Mesenchymal stem cell (in vitro differentiated cells and primary cell): ENCODE results near the gene VWA8. TPM values are rescaled to one million over a fixed set of nuclear protein-coding genes. Genes with fewer than 3 reads are reported as not detected.

Experiments
- DNase-seq: peaks from one replicate; pipeline ENCODE4 v3.0.0-alpha.2; 2013
- H2AFZ ChIP-seq: one replicate; pipeline ENCODE4 v1.6.1; 2013; ENCODE audit warnings: low read depth, mild to moderate bottlenecking, control low read depth, inconsistent platforms, low read length, moderate library complexity
- H2AK5ac ChIP-seq: 2 replicates; pipeline ENCODE4 v1.6.1; 2013; ENCODE audit warnings: low read length, moderate library complexity, mild to moderate bottlenecking, inconsistent platforms; ENCODE audit not compliant: severe bottlenecking
- H2BK120ac ChIP-seq: one replicate; pipeline ENCODE4 v1.6.1; 2013; ENCODE audit warnings: low read depth, mild to moderate bottlenecking, inconsistent platforms, low read length, moderate library complexity
- H2BK12ac ChIP-seq, 2 experiments: one replicate each; pipeline ENCODE4 v1.6.1; 2013; ENCODE audit warnings: inconsistent platforms in 2 of 2, low read length in 2 of 2, mild to moderate bottlenecking in 2 of 2, moderate library complexity in 2 of 2, control low read depth in 1 of 2
- H2BK15ac ChIP-seq: one replicate; pipeline ENCODE4 v1.6.1; 2013; ENCODE audit warnings: mild to moderate bottlenecking, low read depth, inconsistent platforms; ENCODE audit not compliant: poor library complexity, severe bottlenecking
- H2BK5ac ChIP-seq: 2 replicates; pipeline ENCODE4 v1.6.1; 2013; ENCODE audit warnings: low read depth, mild to moderate bottlenecking, low read length, control low read depth, inconsistent platforms; ENCODE audit not compliant: poor library complexity, severe bottlenecking
- H3K14ac ChIP-seq, 2 experiments: one replicate each; pipeline ENCODE4 v1.6.1; 2013; ENCODE audit warnings: inconsistent platforms in 2 of 2, low read length in 2 of 2, control low read depth in 1 of 2, mild to moderate bottlenecking in 1 of 2, moderate library complexity in 1 of 2
- H3K18ac ChIP-seq, 2 experiments: one replicate each; pipeline ENCODE4 v1.6.1; 2013; ENCODE audit warnings: inconsistent platforms in 2 of 2, low read length in 2 of 2, control low read depth in 1 of 2, low read depth in 1 of 2, mild to moderate bottlenecking in 1 of 2
- H3K23ac ChIP-seq, 2 experiments: one replicate each; pipeline ENCODE4 v1.6.1; 2013; ENCODE audit warnings: inconsistent platforms in 2 of 2, low read length in 2 of 2, mild to moderate bottlenecking in 2 of 2, moderate library complexity in 2 of 2, control low read depth in 1 of 2
- H3K27ac ChIP-seq: 2 replicates; pipeline ENCODE4 v1.5.1; 2013; ENCODE audit warnings: mild to moderate bottlenecking, moderate library complexity, low read length, control low read depth, inconsistent platforms; ENCODE audit not compliant: poor library complexity, severe bottlenecking
- H3K27me3 ChIP-seq, 2 experiments: 2 replicates each; pipeline versions ENCODE4 v1.6.1 to v1.7.0; 2013; ENCODE audit warnings: low read length in 2 of 2, mild to moderate bottlenecking in 2 of 2, moderate library complexity in 2 of 2, control low read depth in 1 of 2, inconsistent platforms in 1 of 2; ENCODE audit not compliant: control insufficient read depth in 1 of 2, insufficient read depth in 1 of 2
- H3K36me3 ChIP-seq, 2 experiments: 2 replicates each; pipeline versions ENCODE4 v1.6.1 to v1.7.0; 2013; ENCODE audit warnings: low read length in 2 of 2, control low read depth in 1 of 2, inconsistent platforms in 1 of 2, low read depth in 1 of 2, mild to moderate bottlenecking in 1 of 2; ENCODE audit not compliant: insufficient read depth in 2 of 2, control insufficient read depth in 1 of 2
- H3K4ac ChIP-seq, 2 experiments: one replicate each; pipeline ENCODE4 v1.6.1; 2013; ENCODE audit warnings: inconsistent platforms in 2 of 2, low read length in 2 of 2, mild to moderate bottlenecking in 2 of 2, moderate library complexity in 2 of 2, control low read depth in 1 of 2, low read depth in 1 of 2
- H3K4me1 ChIP-seq: 2 replicates; pipeline ENCODE4 v1.6.1; 2013; ENCODE audit warnings: low read depth, low read length, control low read depth; ENCODE audit not compliant: control insufficient read depth, insufficient read depth
- H3K4me2 ChIP-seq: 2 replicates; pipeline ENCODE4 v1.6.1; 2013; ENCODE audit warnings: low read length, mild to moderate bottlenecking, inconsistent platforms; ENCODE audit not compliant: poor library complexity, severe bottlenecking
- H3K4me3 ChIP-seq, 2 experiments: 2 replicates each; pipeline versions ENCODE4 v1.5.1 to v1.7.0; 2013; ENCODE audit warnings: low read length in 2 of 2, mild to moderate bottlenecking in 2 of 2, control low read depth in 1 of 2, low read depth in 1 of 2; ENCODE audit not compliant: insufficient read depth in 1 of 2
- H3K79me1 ChIP-seq: replicated peaks from 2 replicates; pipeline ENCODE4 v1.6.1; 2013; ENCODE audit warnings: mild to moderate bottlenecking, control low read depth, low read length, inconsistent platforms; ENCODE audit not compliant: poor library complexity, severe bottlenecking
- H3K9ac ChIP-seq: 2 replicates; pipeline ENCODE4 v1.7.0; 2013; ENCODE audit warnings: mild to moderate bottlenecking, low read length, moderate library complexity
- H3K9me3 ChIP-seq: 2 replicates; pipeline ENCODE4 v1.7.0; 2013; ENCODE audit warnings: mild to moderate bottlenecking, low read length; ENCODE audit not compliant: control insufficient read depth
- H4K8ac ChIP-seq: one replicate; pipeline ENCODE4 v1.6.1; 2013; ENCODE audit warnings: inconsistent platforms, mild to moderate bottlenecking, low read length, moderate library complexity
- H4K91ac ChIP-seq: one replicate; pipeline ENCODE4 v1.6.1; 2013; ENCODE audit warnings: mild to moderate bottlenecking, low read length, inconsistent platforms
- WGBS: methylation state at CpG from one replicate; pipeline ENCODE4 v1.1.7; 2013; ENCODE audit warnings: mixed read lengths; 5-methylcytosine and 5-hydroxymethylcytosine counted together
- polyA plus RNA-seq, 2 experiments: library from polyadenylated mRNA; stranded (reverse); fragments of 200-250 nt; gene quantifications; one replicate each; pipeline ENCODE4 v1.2.3, GENCODE V29; 2013

VWA8 gene
- 5.5 TPM for polyA plus RNA-seq (2013, experiment 1 of 2)
- 6.1 TPM for polyA plus RNA-seq (2013, experiment 2 of 2)

GRCh38 chr13:41960637-41961465, at the start of gene VWA8:
Gene VWA8 (minus strand): TSS chr13:41961109. CDS start chr13:41961015, 94 bp downstream.
- Histone ChIP-seq H3K36me3 (no peaks in the 10 kb centered on the region), H3K18ac (peak within 1 kb of the TSS; percentile 76 to 99), H3K4me2 (peak within 1 kb of the TSS; percentile 88), H2AFZ (peak within 1 kb of the TSS; percentile 99), H2BK12ac (peak within 1 kb of the TSS; percentile 6 to 59), H3K4ac (peak within 1 kb of the TSS; percentile 65 to 90), H3K79me1 (peaks cover 7% of the 10 kb centered on the region), H3K27me3 (no peaks in the 10 kb centered on the region), H3K27ac (peak within 1 kb of the TSS; percentile 74), H3K4me3 (peak within 1 kb of the TSS; percentile 82 to 87), H2BK120ac (peak within 1 kb of the TSS; percentile 21), H3K9me3 (no peaks in the 10 kb centered on the region), H4K8ac (peak within 1 kb of the TSS; percentile 95), H2BK5ac (no peak within 1 kb of the TSS), H3K4me1 (no peaks in the 10 kb centered on the region), H2AK5ac (no peak within 1 kb of the TSS), H3K9ac (peak within 1 kb of the TSS; percentile 87), H3K23ac (peak within 1 kb of the TSS in 1 of 2 experiments; percentile 91), H3K14ac (peak within 1 kb of the TSS in 1 of 2 experiments; percentile 87), H4K91ac (peak within 1 kb of the TSS; percentile 90), H2BK15ac (peak within 1 kb of the TSS; percentile 44)
- WGBS, result 1% methylated on average over 63 of the region's 83 CpGs
- DNase-seq, result peak; percentile 75

GRCh38 chr13:42009057-42009456, 48.1 kb upstream of the VWA8 start:
- Histone ChIP-seq H3K79me1 (no peaks in the 10 kb centered on the region), H3K27ac (no peak overlapping the region), H3K4me1 (no peaks in the 10 kb centered on the region), H2BK15ac (no peak overlapping the region), H3K36me3 (no peaks in the 10 kb centered on the region), H3K23ac (no peak overlapping the region), H4K91ac (no peak overlapping the region), H2AFZ (no peak overlapping the region), H3K4me3 (no peak overlapping the region), H2BK12ac (no peak overlapping the region), H2AK5ac (no peak overlapping the region), H3K18ac (peak overlapping the region in 1 of 2 experiments; percentile 19), H2BK5ac (no peak overlapping the region), H3K4me2 (no peak overlapping the region), H3K14ac (peak overlapping the region in 1 of 2 experiments; percentile 63), H3K4ac (no peak overlapping the region), H4K8ac (no peak overlapping the region), H2BK120ac (no peak overlapping the region), H3K27me3 (no peaks in the 10 kb centered on the region), H3K9ac (no peak overlapping the region), H3K9me3 (no peaks in the 10 kb centered on the region)
- DNase-seq, result no peak
- WGBS, result 86% methylated on average over 4 of the region's 4 CpGs

- H2BK120ac ChIP-seq, result no peak overlapping the region
- H3K23ac ChIP-seq, result no peak overlapping the region
- no peak overlapping the region for H2BK12ac ChIP-seq
- WGBS, result no CpG with 5 or more reads among the region's 1 CpG
- DNase-seq, result peak; percentile 6
- no peak overlapping the region for H3K18ac ChIP-seq
- no peak overlapping the region for H3K9ac ChIP-seq
- H4K8ac ChIP-seq, result no peak overlapping the region
- no peaks in the 10 kb centered on the region for H3K79me1 ChIP-seq
- no peak overlapping the region for H2AFZ ChIP-seq
- H2BK15ac ChIP-seq, result no peak overlapping the region
- H2BK5ac ChIP-seq, result no peak overlapping the region
- H3K27ac ChIP-seq, result no peak overlapping the region
- no peak overlapping the region for H3K4me2 ChIP-seq
- H3K14ac ChIP-seq, result no peak overlapping the region
- no peaks in the 10 kb centered on the region for H3K36me3 ChIP-seq
- H3K4me3 ChIP-seq, result no peak overlapping the region
- no peak overlapping the region for H3K4ac ChIP-seq
- no peaks in the 10 kb centered on the region for H3K27me3 ChIP-seq
- no peaks in the 10 kb centered on the region for H3K9me3 ChIP-seq
- no peak overlapping the region for H2AK5ac ChIP-seq
- H3K4me1 ChIP-seq, result no peaks in the 10 kb centered on the region
- H4K91ac ChIP-seq, result no peak overlapping the region
Measured at GRCh38 chr13:42007844-42008243, 46.9 kb upstream of the VWA8 start.

GRCh38 chr13:42002066-42002465, 41.2 kb upstream of the VWA8 start:
- Histone ChIP-seq H3K79me1 (no peaks in the 10 kb centered on the region), H3K27ac (no peak overlapping the region), H3K4ac (no peak overlapping the region), H3K14ac (no peak overlapping the region), H3K27me3 (peaks cover 0 to 8% of the 10 kb centered on the region in 2 experiments), H2BK5ac (no peak overlapping the region), H3K4me3 (no peak overlapping the region), H4K91ac (no peak overlapping the region), H2AK5ac (no peak overlapping the region), H3K36me3 (no peaks in the 10 kb centered on the region), H2AFZ (no peak overlapping the region), H4K8ac (no peak overlapping the region), H3K4me2 (no peak overlapping the region), H3K18ac (no peak overlapping the region), H2BK120ac (no peak overlapping the region), H2BK12ac (peak overlapping the region in 1 of 2 experiments; percentile 71), H3K4me1 (peaks cover 3% of the 10 kb centered on the region), H3K9ac (peak overlapping the region; percentile 14), H2BK15ac (no peak overlapping the region), H3K9me3 (no peaks in the 10 kb centered on the region), H3K23ac (no peak overlapping the region)
- DNase-seq, result no peak
- 83% methylated on average over 1 of the region's 2 CpGs for WGBS
